Astrocyte (in vitro differentiated cells and primary cell): ENCODE data around the gene BOD1. TPM values are rescaled to one million over a fixed set of nuclear protein-coding genes. Genes with fewer than 3 reads are reported as not detected.

Experiments used
- DNase-seq: peaks from one replicate; pipeline ENCODE4 v3.0.0-alpha.2; 2010; ENCODE audit warnings: low read depth
- FAIRE-seq: peaks from 2 replicates; lab custom pipeline; 2011; peaks lifted over from hg19 to GRCh38; lab: Jason Lieb, UNC
- H2AFZ ChIP-seq: 2 replicates; pipeline ENCODE4 v1.6.0; 2012; ENCODE audit warnings: low read depth, low read length, inconsistent platforms
- H3K27ac ChIP-seq: 2 replicates; pipeline ENCODE4 v1.5.1; 2011; ENCODE audit warnings: low read depth, low read length, inconsistent platforms
- H3K27me3 ChIP-seq: 2 replicates; pipeline ENCODE4 v1.6.0; 2011; ENCODE audit warnings: low read length, inconsistent platforms; ENCODE audit not compliant: insufficient read depth
- H3K36me3 ChIP-seq: 2 replicates; pipeline ENCODE4 v1.5.1; 2011; ENCODE audit warnings: low read length, inconsistent platforms; ENCODE audit not compliant: insufficient read depth
- H3K4me1 ChIP-seq: 2 replicates; pipeline ENCODE4 v1.5.1; 2011; ENCODE audit warnings: low read length, inconsistent platforms; ENCODE audit not compliant: insufficient read depth
- H3K4me2 ChIP-seq: 2 replicates; pipeline ENCODE4 v1.6.0; 2012; ENCODE audit warnings: low read length, inconsistent platforms
- H3K4me3 ChIP-seq: 2 replicates; pipeline ENCODE4 v1.5.1; 2011; ENCODE audit warnings: low read depth, mild to moderate bottlenecking, low read length, inconsistent platforms; ENCODE audit not compliant: insufficient read depth
- H3K79me2 ChIP-seq: 2 replicates; pipeline ENCODE4 v1.6.0; 2012; ENCODE audit warnings: mild to moderate bottlenecking, low read length, inconsistent platforms; ENCODE audit not compliant: insufficient read depth
- H3K9ac ChIP-seq: 2 replicates; pipeline ENCODE4 v1.6.0; 2012; ENCODE audit warnings: mild to moderate bottlenecking, low read length, inconsistent platforms
- H3K9me3 ChIP-seq: 2 replicates; pipeline ENCODE4 v1.5.1; 2012; ENCODE audit warnings: low read depth, mild to moderate bottlenecking, low read length, inconsistent platforms; ENCODE audit not compliant: insufficient read depth
- H4K20me1 ChIP-seq: 2 replicates; pipeline ENCODE4 v1.6.0; 2012; ENCODE audit warnings: low read length, inconsistent platforms; ENCODE audit not compliant: insufficient read depth
- H3K27ac Mint-ChIP-seq: one replicate; pipeline ENCODE4 v1.8.0; 2021; ENCODE audit warnings: mild to moderate bottlenecking, mixed read lengths; ENCODE audit not compliant: unreplicated experiment
- H3K27me3 Mint-ChIP-seq: one replicate; pipeline ENCODE4 v1.8.0; 2021; ENCODE audit warnings: low read depth, mixed read lengths; ENCODE audit not compliant: unreplicated experiment
- H3K36me3 Mint-ChIP-seq: one replicate; pipeline ENCODE4 v1.8.0; 2021; ENCODE audit warnings: low read depth, mixed read lengths; ENCODE audit not compliant: unreplicated experiment
- H3K4me1 Mint-ChIP-seq: one replicate; pipeline ENCODE4 v1.8.0; 2021; ENCODE audit warnings: low read depth, mixed read lengths; ENCODE audit not compliant: unreplicated experiment
- H3K4me3 Mint-ChIP-seq: one replicate; pipeline ENCODE4 v1.8.0; 2021; ENCODE audit warnings: mild to moderate bottlenecking, moderate library complexity, mixed read lengths; ENCODE audit not compliant: unreplicated experiment
- H3K9me3 Mint-ChIP-seq: one replicate; pipeline ENCODE4 v1.8.0; 2021; ENCODE audit warnings: mild to moderate bottlenecking, mixed read lengths; ENCODE audit not compliant: unreplicated experiment
- CTCF ChIP-seq: IDR thresholded peaks from 2 replicates; pipeline ENCODE4 v1.5.1; 2011; ENCODE audit warnings: low read depth, mild to moderate bottlenecking, inconsistent platforms, low read length, moderate library complexity; ENCODE audit not compliant: insufficient read depth
- EZH2 ChIP-seq: IDR thresholded peaks from 2 replicates; pipeline ENCODE4 v1.6.1; 2012; ENCODE audit warnings: mild to moderate bottlenecking, low read length, inconsistent platforms; ENCODE audit not compliant: insufficient read depth
- total RNA-seq: library from RNA; stranded (reverse); gene quantifications from 2 replicates; pipeline ENCODE4 v1.2.1, GENCODE V29; 2021

Gene BOD1
- total RNA-seq, 1 donor from 2014 or later = 76.8 TPM

- no peaks in the 10 kb centered on the region for H4K20me1 ChIP-seq
- peaks cover 38% of the 10 kb centered on the region for H3K9me3 Mint-ChIP-seq
- no peaks in the 10 kb centered on the region for H3K27me3 ChIP-seq
- H3K9ac ChIP-seq = no peak overlapping the region
- H3K79me2 ChIP-seq = no peaks in the 10 kb centered on the region
- H3K4me3 ChIP-seq = no peak overlapping the region
- H3K27ac ChIP-seq = no peak overlapping the region
- H3K36me3 Mint-ChIP-seq = peaks cover 13% of the 10 kb centered on the region
- no peak overlapping the region for H3K27ac Mint-ChIP-seq
- no peak overlapping the region for H2AFZ ChIP-seq
- no peak overlapping the region for H3K4me3 Mint-ChIP-seq
- H3K4me1 Mint-ChIP-seq = peaks cover 11% of the 10 kb centered on the region
- DNase-seq (no peak), FAIRE-seq (no peak)
- no peak overlapping the region for H3K4me2 ChIP-seq
- peaks cover 6% of the 10 kb centered on the region for H3K27me3 Mint-ChIP-seq
- TF ChIP-seq CTCF = no peak
- TF ChIP-seq EZH2 = no peak
- H3K9me3 ChIP-seq = peaks cover 8% of the 10 kb centered on the region
- H3K36me3 ChIP-seq = no peaks in the 10 kb centered on the region
- peaks cover 3% of the 10 kb centered on the region for H3K4me1 ChIP-seq
Observed at GRCh38 chr5:173583346-173583745, 33.1 kb downstream of the BOD1 start.

DNA sequence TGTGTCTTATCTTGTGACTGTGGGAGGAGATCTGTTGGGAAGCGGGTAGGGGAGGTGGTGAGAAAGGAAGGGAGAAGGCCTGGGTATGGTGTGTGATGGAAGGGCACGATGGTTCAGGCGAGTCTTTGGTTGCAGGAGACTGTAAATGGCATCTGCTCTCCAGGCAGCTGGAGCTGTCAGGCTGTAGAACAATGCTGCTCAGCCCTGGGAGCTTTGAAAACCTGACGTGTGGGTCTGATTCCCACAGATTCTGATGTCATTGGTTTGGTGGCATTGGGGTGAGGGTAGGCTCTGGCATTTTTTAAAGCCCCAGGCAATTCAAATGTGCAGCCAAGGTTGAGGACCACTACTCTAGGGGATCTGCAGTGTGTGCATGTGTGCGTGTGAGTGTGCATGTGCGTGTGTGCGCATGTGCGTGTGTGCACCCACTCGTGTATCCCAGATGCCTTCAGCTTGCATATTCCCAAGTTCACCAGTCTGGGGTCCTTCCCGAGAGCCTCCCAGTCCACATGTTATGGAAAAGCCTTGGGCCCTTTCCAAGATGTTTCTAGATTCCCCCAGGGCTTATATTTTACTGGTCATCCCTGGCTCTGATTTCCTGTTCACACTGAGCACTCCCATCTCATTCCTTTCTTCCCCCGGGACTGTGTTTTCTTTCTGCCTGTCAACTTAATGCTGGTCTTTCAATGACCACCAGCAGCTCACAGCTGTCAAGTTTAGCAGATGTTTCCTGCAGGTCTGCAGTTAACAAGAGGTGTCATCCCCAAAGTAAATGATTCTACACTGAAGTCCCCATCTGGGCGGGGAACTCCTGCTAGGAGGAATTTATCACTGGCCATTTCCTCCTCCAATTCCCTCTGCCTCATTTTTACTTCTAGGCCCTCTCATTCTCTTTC lies 34.0 kb downstream of the BOD1 start:
- Histone ChIP-seq H3K9me3 (peaks cover 8% of the 10 kb centered on the region), H3K27me3 (no peaks in the 10 kb centered on the region), H4K20me1 (no peaks in the 10 kb centered on the region), H3K36me3 (no peaks in the 10 kb centered on the region), H3K4me3 (no peak overlapping the region), H3K79me2 (no peaks in the 10 kb centered on the region), H3K4me1 (peaks cover 3% of the 10 kb centered on the region), H3K9ac (no peak overlapping the region), H3K4me2 (no peak overlapping the region), H2AFZ (no peak overlapping the region), H3K27ac (no peak overlapping the region)
- no peak overlapping the region for H3K27ac Mint-ChIP-seq
- no peak for DNase-seq
- peaks cover 32% of the 10 kb centered on the region for H3K9me3 Mint-ChIP-seq
- H3K4me1 Mint-ChIP-seq = peaks cover 11% of the 10 kb centered on the region
- no peak for FAIRE-seq
- H3K36me3 Mint-ChIP-seq = peaks cover 13% of the 10 kb centered on the region
- H3K27me3 Mint-ChIP-seq = peaks cover 6% of the 10 kb centered on the region
- no peak overlapping the region for H3K4me3 Mint-ChIP-seq
- TF ChIP-seq CTCF (no peak), EZH2 (no peak)
